ENCODE results near the gene TATDN3.
"Not testable (repeated sequence)": the region's sequence is repeated elsewhere in the genome, so short reads cannot be mapped to it uniquely, and the experiment has no call there.

TATDN3 gene

GRCh38 chr1:212827171-212827776 lies 35.6 kb downstream of the TATDN3 start:
- in situ Hi-C loops (cut with MboI; ENCODE audit: low sequenced_read_pairs): no loop called here
- DNase-seq (ENCODE audit: low spot score in 2 of 2): no peak
- Histone ChIP-seq H3K4me3 (no peak overlapping the region), H3K4me1 (no peaks in the 10 kb centered on the region), H3K36me3 (replicated peaks) (no peaks in the 10 kb centered on the region), H3K9me3 (no peaks in the 10 kb centered on the region), H3K27me3 (ENCODE audit: low read depth) (no peaks in the 10 kb centered on the region)

DNA sequence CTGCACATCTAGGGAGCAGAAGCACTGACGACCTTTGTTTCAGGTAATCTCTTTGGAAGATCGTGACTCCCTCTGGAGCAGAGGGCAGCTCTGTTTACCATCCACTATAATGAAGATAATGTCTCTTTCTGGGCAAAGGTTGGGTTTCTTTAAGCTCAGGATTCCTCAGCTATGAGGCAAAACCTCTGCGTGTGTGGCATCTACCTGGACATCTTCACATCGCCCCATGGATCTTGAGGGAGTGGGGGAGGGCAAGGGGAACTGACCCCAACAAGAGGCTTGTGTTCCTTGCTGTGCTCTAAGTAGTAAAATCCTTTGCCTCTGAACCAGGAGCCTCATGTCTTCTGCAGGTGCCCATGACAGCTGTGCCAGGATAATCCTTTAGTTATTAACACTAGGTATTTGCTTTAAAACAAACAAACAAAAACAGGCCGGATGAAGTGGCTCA lies 36.2 kb downstream of the TATDN3 start:
- H3K4me3 ChIP-seq: no peak overlapping the region
- DNase-seq (ENCODE audit: low spot score in 2 of 2): no peak
- no peaks in the 10 kb centered on the region for H3K27me3 ChIP-seq (ENCODE audit: low read depth)
- no peaks in the 10 kb centered on the region for H3K9me3 ChIP-seq
- H3K36me3 ChIP-seq (replicated peaks): no peaks in the 10 kb centered on the region
- no peaks in the 10 kb centered on the region for H3K4me1 ChIP-seq
- in situ Hi-C loops (cut with MboI; ENCODE audit: low sequenced_read_pairs): no loop called here

DNA sequence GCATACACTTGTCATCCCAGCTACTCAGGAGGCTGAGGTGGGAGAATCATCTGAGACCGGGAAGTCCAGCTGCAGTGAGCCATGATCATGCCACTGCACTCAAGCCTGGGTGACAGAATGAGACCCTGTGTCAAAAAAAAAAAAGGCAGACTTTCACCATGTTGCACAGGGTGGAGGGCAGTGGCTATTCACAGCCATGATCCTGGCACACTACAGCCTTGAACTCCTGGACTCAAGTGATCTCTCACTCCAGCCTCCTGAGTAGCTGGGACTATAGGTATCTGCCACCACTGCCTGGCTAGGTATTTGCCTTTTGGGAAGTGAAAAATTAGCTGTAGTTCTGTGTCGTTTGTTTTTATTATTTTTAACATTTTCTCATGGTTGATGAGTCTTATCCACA lies 36.7 kb downstream of the TATDN3 start:
- no peak for DNase-seq (ENCODE audit: low spot score in 2 of 2)
- no peaks in the 10 kb centered on the region for H3K27me3 ChIP-seq (ENCODE audit: low read depth)
- no peak overlapping the region for H3K4me3 ChIP-seq
- in situ Hi-C loops (cut with MboI; ENCODE audit: low sequenced_read_pairs): no loop called here
- no peaks in the 10 kb centered on the region for H3K9me3 ChIP-seq
- H3K36me3 ChIP-seq (replicated peaks): no peaks in the 10 kb centered on the region
- H3K4me1 ChIP-seq: no peaks in the 10 kb centered on the region

GRCh38 chr1:212833211-212834207 lies 41.8 kb downstream of the TATDN3 start:
- in situ Hi-C loops (cut with MboI; ENCODE audit: low sequenced_read_pairs); H3K27me3 ChIP-seq (ENCODE audit: low read depth); H3K4me1 ChIP-seq; H3K4me3 ChIP-seq; H3K9me3 ChIP-seq; DNase-seq (ENCODE audit: low spot score in 2 of 2); H3K36me3 ChIP-seq (replicated peaks): not testable (repeated sequence)

- DNase-seq (ENCODE audit: low spot score in 2 of 2): no peak
- H3K4me1 ChIP-seq: peaks cover 5% of the 10 kb centered on the region; the same call in 1 of the 2 replicates
- no peaks in the 10 kb centered on the region for H3K36me3 ChIP-seq (replicated peaks)
- no peak overlapping the region for H3K4me3 ChIP-seq
- no peaks in the 10 kb centered on the region for H3K9me3 ChIP-seq
- H3K27me3 ChIP-seq (ENCODE audit: low read depth): no peaks in the 10 kb centered on the region
- in situ Hi-C loops (cut with MboI; ENCODE audit: low sequenced_read_pairs): no loop called here
Measured at GRCh38 chr1:212838145-212838544, 46.5 kb downstream of the TATDN3 start.

GRCh38 chr1:212844521-212844920 lies 52.8 kb downstream of the TATDN3 start:
- H3K4me1 ChIP-seq; H3K4me3 ChIP-seq; H3K36me3 ChIP-seq (replicated peaks); H3K9me3 ChIP-seq; H3K27me3 ChIP-seq (ENCODE audit: low read depth); DNase-seq (ENCODE audit: low spot score in 2 of 2); in situ Hi-C loops (cut with MboI; ENCODE audit: low sequenced_read_pairs): not testable (repeated sequence)

DNA sequence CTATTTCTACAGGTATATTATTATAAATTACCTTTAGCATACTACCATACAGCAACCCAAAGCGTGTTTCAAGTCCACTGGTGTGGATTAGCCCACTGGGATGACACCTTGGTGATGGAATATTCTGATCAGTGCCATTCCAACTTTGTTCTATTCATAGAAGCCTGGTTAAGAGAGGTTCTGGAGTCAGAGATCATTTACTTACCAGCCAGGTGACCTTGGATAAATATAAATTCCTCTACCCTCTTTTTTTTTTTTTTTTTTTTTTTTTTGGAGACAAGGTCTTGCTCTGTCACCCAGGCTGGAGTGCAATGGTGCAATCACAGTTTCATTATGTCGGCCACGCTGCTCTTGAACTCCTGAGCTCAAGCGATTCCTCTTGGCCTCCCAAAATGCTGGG lies 55.9 kb downstream of the TATDN3 start, which contains the start of gene SPATA45:
Gene SPATA45, minus strand, starts transcription at position 101 of the 400 bp plus-strand sequence. CDS start 11,500 bp downstream, outside the sequence.
- H3K4me1 ChIP-seq: no peaks in the 10 kb centered on the region
- DNase-seq (ENCODE audit: low spot score in 2 of 2): no peak
- H3K27me3 ChIP-seq (ENCODE audit: low read depth): no peaks in the 10 kb centered on the region
- in situ Hi-C loops (cut with MboI; ENCODE audit: low sequenced_read_pairs): no loop called here
- H3K9me3 ChIP-seq: no peaks in the 10 kb centered on the region
- H3K4me3 ChIP-seq: no peak within 1 kb of the TSS
- no peaks in the 10 kb centered on the region for H3K36me3 ChIP-seq (replicated peaks)

DNA sequence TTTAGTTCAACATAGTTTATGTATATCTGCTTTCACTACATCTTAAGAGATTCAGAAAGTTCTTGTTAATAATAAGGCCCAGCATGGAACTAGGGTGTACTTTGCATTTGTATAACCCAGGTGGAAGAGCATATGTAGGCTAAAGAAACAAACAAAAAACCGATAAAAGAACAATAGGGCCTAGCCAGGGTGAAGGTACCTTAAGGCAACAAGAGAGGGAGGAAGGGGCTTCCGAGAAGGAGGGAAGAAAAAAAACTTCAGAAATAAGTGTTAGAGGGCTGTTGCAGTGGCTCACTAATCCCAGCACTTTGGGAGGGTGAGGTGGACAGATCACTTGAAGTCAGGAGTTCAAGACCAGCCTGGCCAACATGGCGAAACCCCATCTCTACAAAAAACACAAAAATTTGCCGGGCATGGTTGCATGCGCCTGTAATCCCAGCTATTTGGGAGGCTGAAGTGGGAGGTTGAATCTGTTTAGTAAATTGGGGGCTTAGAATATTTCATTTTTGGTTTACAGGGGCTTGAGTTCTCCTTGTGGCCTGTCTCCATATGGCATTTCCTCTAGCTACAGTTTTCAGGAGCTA lies 60.5 kb downstream of the TATDN3 start:
- H3K4me1 ChIP-seq: peaks cover 4% of the 10 kb centered on the region
- no peaks in the 10 kb centered on the region for H3K9me3 ChIP-seq
- H3K4me3 ChIP-seq: no peak overlapping the region
- no peaks in the 10 kb centered on the region for H3K36me3 ChIP-seq (replicated peaks)
- no peaks in the 10 kb centered on the region for H3K27me3 ChIP-seq (ENCODE audit: low read depth)
- DNase-seq (ENCODE audit: low spot score in 2 of 2): no peak
- in situ Hi-C loops (cut with MboI; ENCODE audit: low sequenced_read_pairs): no loop called here

DNA sequence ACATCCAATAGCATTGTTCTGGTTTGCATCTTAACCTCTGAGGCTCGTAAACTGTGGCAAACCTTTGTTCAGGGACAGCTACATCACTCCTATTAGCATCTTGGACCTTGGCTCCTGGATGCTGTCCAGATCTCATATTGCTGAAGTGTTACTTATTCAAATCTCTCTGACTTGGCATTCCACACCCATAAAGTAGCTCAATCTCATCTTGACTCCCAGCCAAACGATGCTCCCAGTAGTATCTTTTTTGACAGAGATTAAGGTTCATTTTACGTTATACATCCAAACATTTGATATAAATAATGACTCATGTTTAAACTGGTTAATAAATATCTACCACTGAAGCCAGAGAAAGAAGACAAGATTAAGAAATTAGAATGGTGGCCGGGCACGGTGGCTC lies 62.0 kb downstream of the TATDN3 start:
- no peak overlapping the region for H3K4me3 ChIP-seq
- no peaks in the 10 kb centered on the region; the same call in 1 of the 2 replicates for H3K36me3 ChIP-seq (replicated peaks)
- H3K27me3 ChIP-seq (ENCODE audit: low read depth): no peaks in the 10 kb centered on the region
- in situ Hi-C loops (cut with MboI; ENCODE audit: low sequenced_read_pairs): no loop called here
- H3K9me3 ChIP-seq: no peaks in the 10 kb centered on the region
- H3K4me1 ChIP-seq: peaks cover 4% of the 10 kb centered on the region
- DNase-seq (ENCODE audit: low spot score in 2 of 2): peak in 1 of 2 experiments; percentile 38

DNA sequence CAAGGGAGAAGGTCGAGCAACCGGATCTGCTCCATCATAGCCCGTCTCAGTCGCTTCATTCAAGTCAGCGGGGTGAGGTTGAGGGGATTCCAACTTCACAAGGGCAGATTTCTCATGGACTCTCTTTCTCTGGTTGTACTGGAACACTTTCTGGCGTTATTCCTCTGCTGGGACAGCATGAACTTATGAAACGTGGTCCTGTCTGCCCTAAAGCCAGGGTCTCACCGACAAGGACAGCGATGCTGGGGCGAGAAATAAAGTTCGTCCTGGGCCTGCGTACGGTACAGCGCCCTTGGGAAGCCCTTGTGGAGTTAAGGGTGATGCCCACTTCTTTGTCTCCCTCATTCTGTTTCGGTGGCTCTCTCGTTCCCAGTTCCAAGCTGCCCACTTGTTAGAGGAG lies 65.1 kb downstream of the TATDN3 start:
- peaks cover 9% of the 10 kb centered on the region for H3K36me3 ChIP-seq (replicated peaks)
- peaks cover 12% of the 10 kb centered on the region for H3K4me1 ChIP-seq
- in situ Hi-C loops (cut with MboI; ENCODE audit: low sequenced_read_pairs): no loop called here
- H3K9me3 ChIP-seq: no peaks in the 10 kb centered on the region
- H3K27me3 ChIP-seq (ENCODE audit: low read depth): no peaks in the 10 kb centered on the region
- H3K4me3 ChIP-seq: peak overlapping the region; percentile 77; the same call in 1 of the 2 replicates
- no peak for DNase-seq (ENCODE audit: low spot score in 2 of 2)

DNA sequence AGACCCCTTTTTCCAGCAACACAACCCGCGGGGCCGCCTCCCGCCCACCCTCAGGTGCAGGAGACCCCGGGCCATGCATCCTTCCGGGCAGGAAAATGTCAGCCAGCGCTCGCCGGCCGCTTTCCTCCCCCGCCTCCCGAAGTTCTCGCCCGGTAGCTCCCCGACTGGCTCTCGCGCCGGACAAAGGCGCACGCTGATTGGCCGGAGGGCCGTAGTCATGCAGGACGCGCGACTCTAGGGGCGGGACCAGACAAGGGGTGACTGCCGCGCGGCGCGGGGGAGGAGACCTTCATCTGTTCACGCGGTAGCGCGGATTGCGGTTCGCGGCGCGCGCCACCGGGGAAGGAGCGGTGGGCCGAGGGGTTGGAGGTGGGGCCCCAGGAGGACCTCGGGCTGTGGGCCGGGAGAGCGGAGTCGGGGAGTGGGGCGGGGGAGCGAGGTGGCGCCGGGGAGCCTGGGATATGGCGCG lies 66.3 kb downstream of the TATDN3 start, which contains the start of gene FLVCR1:
Gene FLVCR1, plus strand, starts transcription at position 284 of the 469 bp plus-strand sequence. Its CDS starts 178 bp downstream, at position 462.
- H3K9me3 ChIP-seq: no peaks in the 10 kb centered on the region; the same call in 1 of the 2 replicates
- H3K27me3 ChIP-seq (ENCODE audit: low read depth): no peaks in the 10 kb centered on the region
- H3K36me3 ChIP-seq (replicated peaks): peaks cover 9% of the 10 kb centered on the region
- in situ Hi-C loops (cut with MboI; ENCODE audit: low sequenced_read_pairs): no loop called here
- peak within 1 kb of the TSS; percentile 77 for H3K4me3 ChIP-seq
- DNase-seq (ENCODE audit: low spot score in 2 of 2): peak; percentile 97 to 99
- H3K4me1 ChIP-seq: peaks cover 17% of the 10 kb centered on the region

DNA sequence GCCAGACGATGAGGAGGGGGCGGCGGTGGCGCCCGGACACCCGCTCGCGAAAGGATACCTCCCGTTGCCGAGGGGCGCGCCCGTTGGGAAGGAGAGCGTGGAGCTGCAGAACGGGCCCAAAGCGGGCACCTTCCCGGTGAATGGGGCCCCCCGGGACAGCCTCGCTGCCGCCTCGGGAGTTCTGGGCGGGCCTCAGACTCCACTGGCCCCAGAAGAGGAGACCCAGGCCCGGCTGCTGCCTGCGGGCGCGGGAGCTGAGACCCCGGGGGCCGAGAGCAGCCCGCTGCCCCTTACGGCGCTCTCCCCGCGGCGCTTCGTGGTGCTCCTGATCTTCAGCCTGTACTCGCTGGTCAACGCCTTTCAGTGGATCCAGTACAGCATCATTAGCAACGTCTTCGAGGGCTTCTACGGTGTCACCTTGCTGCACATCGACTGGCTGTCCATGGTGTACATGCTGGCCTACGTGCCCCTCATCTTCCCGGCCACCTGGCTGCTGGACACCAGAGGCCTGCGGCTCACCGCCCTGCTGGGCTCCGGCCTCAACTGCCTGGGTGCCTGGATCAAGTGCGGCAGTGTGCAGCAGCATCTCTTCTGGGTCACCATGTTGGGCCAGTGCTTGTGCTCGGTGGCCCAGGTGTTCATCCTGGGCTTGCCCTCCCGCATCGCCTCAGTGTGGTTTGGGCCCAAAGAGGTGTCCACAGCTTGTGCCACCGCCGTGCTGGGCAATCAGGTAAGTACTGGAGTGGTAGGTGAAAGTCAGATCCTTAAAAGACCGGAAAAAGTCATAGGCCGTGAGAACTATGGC lies 67.0 kb downstream of the TATDN3 start:
- in situ Hi-C loops (cut with MboI; ENCODE audit: low sequenced_read_pairs): no loop called here
- peak overlapping the region; percentile 77 for H3K4me3 ChIP-seq
- H3K4me1 ChIP-seq: peaks cover 18% of the 10 kb centered on the region
- peaks cover 10% of the 10 kb centered on the region for H3K36me3 ChIP-seq (replicated peaks)
- peak in 1 of 2 experiments; percentile 37 for DNase-seq (ENCODE audit: low spot score in 2 of 2)
- H3K9me3 ChIP-seq: no peaks in the 10 kb centered on the region; the same call in 1 of the 2 replicates
- no peaks in the 10 kb centered on the region for H3K27me3 ChIP-seq (ENCODE audit: low read depth)
